Measurements from ENCODE around the gene NCOA4.

- TF ChIP-seq CTCF (conservative IDR thresholded peaks at IDR 0.05 in 1 of 2, IDR thresholded peaks at IDR 0.05 in 1 of 2; ENCODE audit: extremely low read depth in 1 of 2, insufficient read depth in 1 of 2, low read depth in 1 of 2, low read length in 2 of 2) (no peak), EZH2 (IDR thresholded peaks at IDR 0.05; ENCODE audit: borderline replicate concordance, low read length) (no peak)
Observed at GRCh38 chr10:46033602-46034011, 3.2 kb upstream of the NCOA4 start.

Measured in mammary epithelial cell (primary cell).